Heart right ventricle (tissue), 16 donors: ENCODE measurements around the gene HSPA12B. TPM values are rescaled to one million over a fixed set of nuclear protein-coding genes. Genes with fewer than 3 reads are reported as not detected.

ENCODE experiments used
- ATAC-seq, 8 donors: fragments of 200-7000 bp; cut with Tn5 transposase; one replicate each; pipeline ENCODE4 v1.9.1; 2020; ENCODE audit warnings: mild to moderate bottlenecking in 8 of 8, moderate library complexity in 8 of 8, moderate number of reproducible peaks in 1 of 8
- DNase-seq, 2 donors: peaks; one replicate each; pipeline ENCODE4 v3.0.0-alpha.2; 2020
- H3K27ac ChIP-seq, 10 donors: fragments of 200-600 bp; sonication (generic) in 2 of 10; one replicate each; pipeline versions ENCODE4 v1.5.0 to v1.8.0; 2020 to 2022; ENCODE audit warnings: mild to moderate bottlenecking in 3 of 10
- H3K27me3 ChIP-seq, 7 donors: fragments of 200-600 bp; one replicate each; pipeline ENCODE4 v1.8.0; 2021 to 2022; ENCODE audit warnings: mild to moderate bottlenecking in 2 of 7
- H3K36me3 ChIP-seq, 9 donors: fragments of 200-600 bp; sonication (generic) in 1 of 9; one replicate each; pipeline versions ENCODE4 v1.5.0 to v1.8.0; 2020 to 2022; ENCODE audit warnings: mild to moderate bottlenecking in 2 of 9
- H3K4me1 ChIP-seq, 9 donors: fragments of 200-600 bp; sonication (generic) in 1 of 9; one replicate each; pipeline versions ENCODE4 v1.5.0 to v1.8.0; 2020 to 2022; ENCODE audit warnings: mild to moderate bottlenecking in 4 of 9
- H3K4me3 ChIP-seq, 10 donors: fragments of 200-600 bp; sonication (generic) in 2 of 10; one replicate each; pipeline versions ENCODE4 v1.5.0 to v1.8.0; 2020 to 2022; ENCODE audit warnings: mild to moderate bottlenecking in 7 of 10, moderate library complexity in 2 of 10
- H3K9me3 ChIP-seq, 11 donors: fragments of 200-600 bp in 10 of 11; sonication (generic) in 2 of 11; one replicate each; pipeline versions ENCODE4 v1.5.0 to v1.8.0; 2013 to 2022; ENCODE audit warnings: mild to moderate bottlenecking in 2 of 11, control low read depth in 1 of 11, moderate library complexity in 1 of 11
- CTCF ChIP-seq, 9 donors: fragments of 200-600 bp; sonication (generic) in 2 of 9; IDR thresholded peaks; one replicate each; pipeline versions ENCODE4 v1.5.0 to v1.8.0; 2021 to 2022; ENCODE audit warnings: antibody characterized with exemption in 9 of 9, mild to moderate bottlenecking in 5 of 9, moderate library complexity in 1 of 9
- WGBS, 2 donors: extraction: QIAGEN DNeasy Blood & Tissue Kit; methylation state at CpG; one replicate each; pipeline ENCODE4 v1.1.7; 2013; ENCODE audit warnings: inconsistent platforms in 1 of 2; 5-methylcytosine and 5-hydroxymethylcytosine counted together
- intact Hi-C, 10 donors: fragments of 100-400 bp; cut with DNase I; formaldehyde crosslinking; loops; one replicate each; pipeline versions ENCODE4 v1.11.1 to v1.14.2; 2022
- polyA plus RNA-seq, 2 donors: library from polyadenylated mRNA; stranded (reverse); fragments of 200-250 nt; gene quantifications; one replicate each; pipeline ENCODE4 v1.2.3, GENCODE V29; 2013
- total RNA-seq, 10 donors: library from RNA; stranded (reverse); fragmentation: NEBNext Ultra II Directional in 3 of 10; extraction: Animal tissue kit (Norgen Biotek cat#: 25700) in 3 of 10; gene quantifications; one replicate each; pipeline versions ENCODE4 v1.2.1 to v1.2.4, GENCODE V29; 2021 to 2023
- donor health status: Arrhythmogenic right ventricular cardiomyopathy.
- donor health status: ischemic (EF 13 %, LVEDD 7.1; RV severe dilation, severe dysfunction).
- donor health status: healthy with polysubstance abuse.
- donor health status: DM: no; HTN: yes; CAD: no.
- donor health status: DM: no; HTN: no; CAD: no.
- donor health status: ischemic (EF 25% LVEDD 6.9; RV normal size, moderate dysfunction).
- donor health status: ischemic (EF 25% LVEDD 5.7; RV mildly dilated, moderate dysfunction).
- donor health status: healthy.
- donor health status: DM: yes; HTN: yes; CAD: no.
- donor health status: Ischemic cardiomyopathy.
- donor health status: ischemic (EF 35%, LVEDD 5.7; RV mildly dilated, moderate dysfunction).
- donor health status: nonischemic (EF 11% LVEDD 7.7; RV severe dilation, severe dysfunction).
- donor health status: DM: yes; HTN: yes; CAD: no.
- donor health status: PGD.
- donor health status: ischemic (EF 29% LVEDD 5.4; RV normal size, mild dysfunction).
- donor health status: nonischemic (EF 23%, LVEDD 6.1; RV moderate dilation, normal function).

Gene HSPA12B
- total and polyA plus RNA-seq, 12 donors, result 8.4 to 26.5 (median 13.0) TPM

GRCh38 chr20:3784863-3785239 lies 52.4 kb downstream of the HSPA12B start:
- H3K36me3 ChIP-seq, result peaks cover 0 to 16% (median 0%) of the 10 kb centered on the region in 9 donors
- peak overlapping the region in 9 of 10 donors; percentile 52 to 90 (median 70) for H3K4me3 ChIP-seq
- DNase-seq (no peak), ATAC-seq (no peak)
- peak overlapping the region in 3 of 10 donors; percentile 76 to 89 (median 87) for H3K27ac ChIP-seq
- H3K9me3 ChIP-seq, result no peaks in the 10 kb centered on the region
- peaks cover 24 to 53% (median 40%) of the 10 kb centered on the region in 9 donors for H3K4me1 ChIP-seq
- 74 to 77% methylated on average over 6 of the region's 6 CpGs for WGBS, 2 donors
- TF ChIP-seq CTCF (IDR thresholded peaks at IDR 0.05), result no peak
- intact Hi-C loops, result loop anchor here in 6 of 10 donors (5.0 to 10.0 kb wide), 4 partner anchors 37 to 300 kb away; partner anchors contain the start of gene AP5S1 (in 3 of the 6)
- no peaks in the 10 kb centered on the region for H3K27me3 ChIP-seq

GRCh38 chr20:3785240-3786125 lies 53.0 kb downstream of the HSPA12B start:
- ATAC-seq (peak in 4 of 8 donors; percentile 9 to 36 (median 12)), DNase-seq (peak in 1 of 2 donors; percentile 19)
- no peaks in the 10 kb centered on the region for H3K9me3 ChIP-seq
- H3K4me1 ChIP-seq, result peaks cover 24 to 53% (median 40%) of the 10 kb centered on the region in 9 donors
- no peak for TF ChIP-seq CTCF (IDR thresholded peaks at IDR 0.05)
- H3K4me3 ChIP-seq, result peak overlapping the region; percentile 47 to 90 (median 70)
- H3K27ac ChIP-seq, result peak overlapping the region; percentile 61 to 89 (median 84)
- intact Hi-C loops, result loop anchor here in 9 of 10 donors (1.0 to 10.0 kb wide), 8 partner anchors 33 to 299 kb away; partner anchors contain the start of gene AP5S1 (in 7 of the 9)
- peaks cover 0 to 16% (median 0%) of the 10 kb centered on the region in 9 donors for H3K36me3 ChIP-seq
- H3K27me3 ChIP-seq, result no peaks in the 10 kb centered on the region
- WGBS, 2 donors, result 27 to 29% methylated on average over 69 to 79 of the region's 79 CpGs

GRCh38 chr20:3786126-3786484 lies 53.6 kb downstream of the HSPA12B start:
- peak in 4 of 8 donors; percentile 1 to 19 (median 3) for ATAC-seq
- intact Hi-C loops, result loop anchor here in 9 of 10 donors (1.0 to 10.0 kb wide), 8 partner anchors 33 to 299 kb away; partner anchors contain the start of gene AP5S1 (in 7 of the 9)

More at GRCh38 chr20:3786126-3786484, 53.6 kb downstream of the HSPA12B start:
- no peaks in the 10 kb centered on the region for H3K27me3 ChIP-seq
- H3K27ac ChIP-seq, result peak overlapping the region; percentile 61 to 89 (median 84)
- WGBS, 2 donors, result 0 to 1% methylated on average over 35 of the region's 35 CpGs
- H3K9me3 ChIP-seq, result no peaks in the 10 kb centered on the region
- peak overlapping the region; percentile 47 to 90 (median 70) for H3K4me3 ChIP-seq
- peaks cover 21 to 48% (median 35%) of the 10 kb centered on the region in 9 donors for H3K4me1 ChIP-seq
- peaks cover 0 to 16% (median 0%) of the 10 kb centered on the region in 9 donors for H3K36me3 ChIP-seq
- DNase-seq, result peak; percentile 50 to 56
- TF ChIP-seq CTCF (IDR thresholded peaks at IDR 0.05), result no peak
